Cardiac muscle cell (in vitro differentiated cells and primary cell): Measurements from ENCODE around the gene OTULIN. TPM values are rescaled to one million over a fixed set of nuclear protein-coding genes. Genes with fewer than 3 reads are reported as not detected.

Experiments
- DNase-seq, 2 donors: peaks; one replicate each; pipeline versions ENCODE4 v3.0.0 to v3.0.0-alpha.2; 2010 to 2017; ENCODE audit warnings: low read depth in 1 of 2, low spot score in 1 of 2
- H3K27ac ChIP-seq: fragments of 200-600 bp; sonication (generic); 2 replicates; pipeline ENCODE4 v1.5.1; 2016
- H3K27me3 ChIP-seq: fragments of 200-600 bp; sonication (generic); 2 replicates; pipeline ENCODE4 v1.6.0; 2016; ENCODE audit warnings: control low read depth
- H3K36me3 ChIP-seq: fragments of 200-600 bp; sonication (generic); 2 replicates; pipeline ENCODE4 v1.5.1; 2016; ENCODE audit warnings: control low read depth
- H3K4me1 ChIP-seq: fragments of 200-600 bp; sonication (generic); 2 replicates; pipeline ENCODE4 v1.8.1; 2017; ENCODE audit warnings: low read depth, mild to moderate bottlenecking, mixed run types
- H3K4me3 ChIP-seq: fragments of 200-600 bp; sonication (generic); 2 replicates; pipeline ENCODE4 v1.5.1; 2016; ENCODE audit warnings: mild to moderate bottlenecking
- H3K9me3 ChIP-seq: fragments of 200-600 bp; sonication (generic); 2 replicates; pipeline ENCODE4 v1.5.1; 2017; ENCODE audit warnings: low read depth, mild to moderate bottlenecking, control low read depth
- CTCF ChIP-seq: IDR thresholded peaks from 2 replicates; pipeline ENCODE4 v1.5.1; 2012; ENCODE audit warnings: low read depth, mild to moderate bottlenecking, low read length
- polyA plus RNA-seq: library from polyadenylated mRNA; unstranded; fragments of >200 nt; fragmentation: Nextera tagmentation; extraction: Ambion mirVana; gene quantifications from 2 replicates; pipeline ENCODE4 v1.2.1, GENCODE V29; 2016
- total RNA-seq: library from RNA; depleted of rRNA; stranded (reverse); fragments of >200 nt; gene quantifications from 2 replicates; pipeline ENCODE4 v1.2.3, GENCODE V29; 2016

OTULIN gene
- total and polyA plus RNA-seq, 2 experiments from 2014 or later: 17.1 to 31.2 TPM

- no peak for DNase-seq
- Histone ChIP-seq H3K36me3 (no peaks in the 10 kb centered on the region), H3K27ac (no peak overlapping the region), H3K9me3 (no peaks in the 10 kb centered on the region), H3K4me1 (no peaks in the 10 kb centered on the region), H3K27me3 (no peaks in the 10 kb centered on the region), H3K4me3 (no peak overlapping the region)
- TF ChIP-seq CTCF: no peak
Observed at GRCh38 chr5:14672484-14673394, 8.2 kb downstream of the OTULIN start.

GRCh38 chr5:14673443-14673842, 8.9 kb downstream of the OTULIN start:
- Histone ChIP-seq H3K27me3 (no peaks in the 10 kb centered on the region), H3K27ac (no peak overlapping the region), H3K4me3 (no peak overlapping the region), H3K9me3 (no peaks in the 10 kb centered on the region), H3K36me3 (no peaks in the 10 kb centered on the region), H3K4me1 (no peaks in the 10 kb centered on the region)
- no peak for TF ChIP-seq CTCF
- no peak for DNase-seq

GRCh38 chr5:14674983-14675854, 10.7 kb downstream of the OTULIN start:
- H3K4me1 ChIP-seq: no peaks in the 10 kb centered on the region
- no peaks in the 10 kb centered on the region for H3K27me3 ChIP-seq
- no peak for TF ChIP-seq CTCF
- no peaks in the 10 kb centered on the region for H3K9me3 ChIP-seq
- H3K4me3 ChIP-seq: no peak overlapping the region
- no peak for DNase-seq
- H3K27ac ChIP-seq: no peak overlapping the region
- H3K36me3 ChIP-seq: peaks cover 3% of the 10 kb centered on the region

- no peak overlapping the region for H3K27ac ChIP-seq
Observed at GRCh38 chr5:14675865-14676300, 11.4 kb downstream of the OTULIN start.

GRCh38 chr5:14676320-14676719, 11.8 kb downstream of the OTULIN start:
- Histone ChIP-seq H3K4me3 (no peak overlapping the region), H3K4me1 (no peaks in the 10 kb centered on the region), H3K27ac (no peak overlapping the region), H3K36me3 (peaks cover 7% of the 10 kb centered on the region), H3K27me3 (no peaks in the 10 kb centered on the region), H3K9me3 (no peaks in the 10 kb centered on the region)
- TF ChIP-seq CTCF: no peak
- peak in 1 of 2 donors; percentile 49 for DNase-seq

More at GRCh38 chr5:14675865-14676300, 11.4 kb downstream of the OTULIN start:
- no peak for TF ChIP-seq CTCF
- peaks cover 3% of the 10 kb centered on the region for H3K36me3 ChIP-seq
- no peak for DNase-seq
- no peaks in the 10 kb centered on the region for H3K4me1 ChIP-seq
- H3K27me3 ChIP-seq: no peaks in the 10 kb centered on the region
- H3K4me3 ChIP-seq: no peak overlapping the region
- H3K9me3 ChIP-seq: no peaks in the 10 kb centered on the region
